D721Med (cell line): ENCODE data around the gene IL20RA.

Experiments used
- DNase-seq: peaks from one replicate; pipeline ENCODE4 v3.0.0; 2011; ENCODE audit warnings: low spot score; ENCODE audit not compliant: insufficient read length
- FAIRE-seq: peaks from 2 replicates; lab custom pipeline; 2011; peaks lifted over from hg19 to GRCh38; lab: Jason Lieb, UNC
- CTCF ChIP-seq: IDR thresholded peaks from 2 replicates; pipeline ENCODE4 v1.5.1; 2012; ENCODE audit warnings: mild to moderate bottlenecking, control low read depth; ENCODE audit not compliant: insufficient read depth; ENCODE audit errors: missing control alignments

IL20RA gene

GRCh38 chr6:136959471-136959891 lies 85.3 kb downstream of the IL20RA start:
- TF ChIP-seq CTCF: no peak
- FAIRE-seq (no peak), DNase-seq (no peak)

GRCh38 chr6:136958168-136958567 lies 86.6 kb downstream of the IL20RA start:
- TF ChIP-seq CTCF: no peak
- DNase-seq: no peak
- no peak for FAIRE-seq

- FAIRE-seq: no peak
- no peak for DNase-seq
- no peak for TF ChIP-seq CTCF
Measured at GRCh38 chr6:136956590-136957544, 87.9 kb downstream of the IL20RA start.

- no peak for TF ChIP-seq CTCF
- DNase-seq (no peak), FAIRE-seq (no peak)
Measured at GRCh38 chr6:136955123-136955522, 89.6 kb downstream of the IL20RA start.

GRCh38 chr6:136952714-136953260 lies 92.0 kb downstream of the IL20RA start:
- TF ChIP-seq CTCF: no peak
- DNase-seq (no peak), FAIRE-seq (no peak)

GRCh38 chr6:136950436-136951126 lies 94.2 kb downstream of the IL20RA start:
- no peak for TF ChIP-seq CTCF
- DNase-seq: no peak
- no peak for FAIRE-seq
